ENCODE measurements around the gene SLC9A9.
"Not testable (repeated sequence)": the region's sequence is repeated elsewhere in the genome, so short reads cannot be mapped to it uniquely, and the experiment has no call there.

The SLC9A9 gene

DNA sequence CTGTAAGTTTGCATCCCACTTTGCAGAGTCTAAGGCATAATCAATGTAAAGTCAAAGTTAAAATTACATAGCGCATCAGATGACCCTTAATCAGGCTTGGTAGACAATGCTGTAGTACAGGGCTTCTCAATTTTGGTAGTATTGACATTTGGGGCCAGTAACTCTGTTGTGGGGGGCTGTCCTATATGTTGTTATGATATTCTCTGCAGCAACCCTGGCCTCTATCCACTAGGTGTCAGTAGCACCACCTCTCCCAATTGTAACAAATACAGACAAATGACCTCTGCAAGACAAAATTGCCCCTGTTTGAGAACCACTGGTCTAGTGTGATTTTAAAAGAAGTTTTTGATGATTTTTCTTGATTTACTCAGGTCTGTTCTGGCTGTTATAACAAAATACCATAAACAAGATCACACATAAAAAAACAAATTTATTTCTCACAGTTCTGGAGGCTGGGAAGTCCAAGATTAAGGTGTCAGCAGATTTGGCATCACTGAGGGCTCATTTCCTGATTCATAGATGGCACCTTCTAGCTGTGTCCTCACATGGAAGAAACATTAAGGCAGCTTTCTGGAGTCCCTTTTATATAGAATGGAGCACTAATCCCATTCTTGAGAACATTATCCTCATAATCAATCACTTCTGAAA lies 37.6 kb upstream of the SLC9A9 start:
- no peak overlapping the region for H3K4me3 ChIP-seq (ENCODE audit: control insufficient read depth, low read depth, low read length)
- TF ChIP-seq, protein P1, sequence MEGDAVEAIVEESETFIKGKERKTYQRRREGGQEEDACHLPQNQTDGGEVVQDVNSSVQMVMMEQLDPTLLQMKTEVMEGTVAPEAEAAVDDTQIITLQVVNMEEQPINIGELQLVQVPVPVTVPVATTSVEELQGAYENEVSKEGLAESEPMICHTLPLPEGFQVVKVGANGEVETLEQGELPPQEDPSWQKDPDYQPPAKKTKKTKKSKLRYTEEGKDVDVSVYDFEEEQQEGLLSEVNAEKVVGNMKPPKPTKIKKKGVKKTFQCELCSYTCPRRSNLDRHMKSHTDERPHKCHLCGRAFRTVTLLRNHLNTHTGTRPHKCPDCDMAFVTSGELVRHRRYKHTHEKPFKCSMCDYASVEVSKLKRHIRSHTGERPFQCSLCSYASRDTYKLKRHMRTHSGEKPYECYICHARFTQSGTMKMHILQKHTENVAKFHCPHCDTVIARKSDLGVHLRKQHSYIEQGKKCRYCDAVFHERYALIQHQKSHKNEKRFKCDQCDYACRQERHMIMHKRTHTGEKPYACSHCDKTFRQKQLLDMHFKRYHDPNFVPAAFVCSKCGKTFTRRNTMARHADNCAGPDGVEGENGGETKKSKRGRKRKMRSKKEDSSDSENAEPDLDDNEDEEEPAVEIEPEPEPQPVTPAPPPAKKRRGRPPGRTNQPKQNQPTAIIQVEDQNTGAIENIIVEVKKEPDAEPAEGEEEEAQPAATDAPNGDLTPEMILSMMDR (conservative IDR thresholded peaks at IDR 0.05; ENCODE audit: control insufficient read depth, insufficient read depth, low read depth, low read length), result peak; percentile 88
- peak; percentile 51 for DNase-seq (ENCODE audit: low read depth)

- no peak overlapping the region for H3K4me3 ChIP-seq (ENCODE audit: control insufficient read depth, low read depth, low read length)
- TF ChIP-seq, protein P1 (conservative IDR thresholded peaks at IDR 0.05; ENCODE audit: control insufficient read depth, insufficient read depth, low read depth, low read length), result no peak
- no peak for DNase-seq (ENCODE audit: low read depth)
Measured at GRCh38 chr3:143884861-143885260, 36.6 kb upstream of the SLC9A9 start.

- TF ChIP-seq, protein P1 (conservative IDR thresholded peaks at IDR 0.05; ENCODE audit: control insufficient read depth, insufficient read depth, low read depth, low read length), result no peak
- H3K4me3 ChIP-seq (ENCODE audit: control insufficient read depth, low read depth, low read length), result no peak overlapping the region
- DNase-seq (ENCODE audit: low read depth), result no peak
Measured at GRCh38 chr3:143883151-143883550, 34.9 kb upstream of the SLC9A9 start.

GRCh38 chr3:143881095-143881494 lies 32.8 kb upstream of the SLC9A9 start:
- TF ChIP-seq, protein P1 (conservative IDR thresholded peaks at IDR 0.05; ENCODE audit: control insufficient read depth, insufficient read depth, low read depth, low read length), result no peak
- DNase-seq (ENCODE audit: low read depth), result no peak
- H3K4me3 ChIP-seq (ENCODE audit: control insufficient read depth, low read depth, low read length), result no peak overlapping the region

DNA sequence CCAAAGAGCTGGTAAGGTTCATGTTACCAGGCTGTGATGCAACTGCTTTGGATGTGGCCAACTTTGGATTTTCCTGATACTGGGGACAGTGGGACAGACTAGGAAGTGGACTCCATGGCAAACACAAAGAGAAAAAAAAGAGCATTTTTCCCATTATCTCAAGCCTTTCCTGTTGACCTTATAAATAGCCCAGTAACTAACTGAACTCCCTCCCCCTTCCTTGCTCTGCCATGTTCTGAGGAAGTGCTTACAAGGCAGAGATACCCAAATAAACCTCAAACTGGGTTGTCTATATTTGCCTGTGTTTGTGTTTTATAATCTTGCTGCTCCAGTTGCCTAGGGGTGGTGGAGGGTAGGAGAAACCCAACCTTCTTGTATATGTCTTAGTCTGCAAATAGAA lies 27.3 kb upstream of the SLC9A9 start:
- TF ChIP-seq, protein P1 (conservative IDR thresholded peaks at IDR 0.05; ENCODE audit: control insufficient read depth, insufficient read depth, low read depth, low read length), result no peak
- no peak for DNase-seq (ENCODE audit: low read depth)
- H3K4me3 ChIP-seq (ENCODE audit: control insufficient read depth, low read depth, low read length), result no peak overlapping the region

DNA sequence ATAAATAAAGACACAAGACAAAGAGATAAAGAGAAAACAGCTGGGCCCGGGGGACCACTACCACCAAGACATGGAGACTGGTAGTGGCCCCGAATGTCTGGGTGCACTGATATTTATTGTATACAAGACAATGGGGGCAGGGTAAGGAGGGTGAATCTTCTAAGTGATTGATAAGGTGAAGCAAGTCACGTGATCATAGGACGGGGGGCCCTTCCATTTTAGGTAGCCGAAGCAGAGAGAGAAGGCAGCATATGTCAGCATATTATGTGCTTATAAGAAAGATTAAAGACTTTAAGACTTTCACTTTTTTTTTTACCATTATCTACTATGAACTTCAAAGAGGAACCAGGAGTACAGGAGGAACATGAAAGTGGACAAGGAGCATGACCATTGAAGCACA lies 25.3 kb upstream of the SLC9A9 start:
- DNase-seq (ENCODE audit: low read depth); H3K4me3 ChIP-seq (ENCODE audit: control insufficient read depth, low read depth, low read length): not testable (repeated sequence)

- peak; percentile 73 for DNase-seq (ENCODE audit: low read depth)
- TF ChIP-seq, protein P1 (conservative IDR thresholded peaks at IDR 0.05; ENCODE audit: control insufficient read depth, insufficient read depth, low read depth, low read length), result no peak
- H3K4me3 ChIP-seq (ENCODE audit: control insufficient read depth, low read depth, low read length), result no peak overlapping the region
Measured at GRCh38 chr3:143865302-143865701, 17.0 kb upstream of the SLC9A9 start.
